Stimulated activated CD4-positive, alpha-beta T cell treated with anti-CD3 and anti-CD28 coated beads, TNF-alpha, amount 100 ng/mL, for 4 hours (primary cell): Measurements from ENCODE around the gene RPL32.
"Not testable (repeated sequence)": the region's sequence is repeated elsewhere in the genome, so short reads cannot be mapped to it uniquely, and the experiment has no call there.

ENCODE experiments used
- DNase-seq, 3 experiments: peaks; one replicate each; pipeline ENCODE4 v3.0.0-alpha.2; 2020; ENCODE audit warnings: low read depth in 3 of 3

Gene RPL32

GRCh38 chr3:12868039-12869034, 27.0 kb upstream of the RPL32 start:
- peak; percentile 20 to 30 (median 29) for DNase-seq

- no peak for DNase-seq
Observed at GRCh38 chr3:12866836-12867235, 25.5 kb upstream of the RPL32 start.

GRCh38 chr3:12865271-12865670, 23.9 kb upstream of the RPL32 start:
- DNase-seq, result no peak

GRCh38 chr3:12862387-12862786, 21.0 kb upstream of the RPL32 start:
- no peak for DNase-seq

GRCh38 chr3:12861611-12862010, 20.2 kb upstream of the RPL32 start:
- DNase-seq, result no peak

- DNase-seq, result no peak
Observed at GRCh38 chr3:12859840-12860239, 18.5 kb upstream of the RPL32 start.

- no peak for DNase-seq
Observed at GRCh38 chr3:12856626-12857025, 15.3 kb upstream of the RPL32 start.

GRCh38 chr3:12854565-12854964, 13.2 kb upstream of the RPL32 start:
- no peak for DNase-seq

GRCh38 chr3:12853847-12854246, 12.5 kb upstream of the RPL32 start:
- DNase-seq, result not testable (repeated sequence)

GRCh38 chr3:12852201-12852600, 10.8 kb upstream of the RPL32 start:
- DNase-seq, result no peak

- DNase-seq, result no peak
Observed at GRCh38 chr3:12845811-12846210, 4.4 kb upstream of the RPL32 start.

GRCh38 chr3:12842469-12842868, 1.1 kb upstream of the RPL32 start:
- no peak for DNase-seq

- no peak for DNase-seq
Observed at GRCh38 chr3:12841970-12842328, 584 bp upstream of the RPL32 start.

GRCh38 chr3:12840591-12841148, 695 bp downstream of the RPL32 start:
- DNase-seq, result peak in 1 of 3 experiments; percentile 20

- DNase-seq, result not testable (repeated sequence)
Observed at GRCh38 chr3:12840148-12840547, 1.2 kb downstream of the RPL32 start.

- no peak for DNase-seq
Observed at GRCh38 chr3:12839156-12839946, 2.0 kb downstream of the RPL32 start.

GRCh38 chr3:12838179-12838965, 3.0 kb downstream of the RPL32 start:
- no peak for DNase-seq

- no peak for DNase-seq
Observed at GRCh38 chr3:12837295-12837986, 3.9 kb downstream of the RPL32 start.

- DNase-seq, result no peak
Observed at GRCh38 chr3:12835052-12835665, 6.2 kb downstream of the RPL32 start.
